22Rv1 (cell line): ENCODE data around the gene SFXN1.

ENCODE experiments used
- CTCF ChIP-seq: fragments of 450-650 bp; IDR thresholded peaks from 2 replicates; pipeline ENCODE4 v1.5.1; 2017; ENCODE audit warnings: mild to moderate bottlenecking
- ZFX ChIP-seq: fragments of 450-650 bp; IDR thresholded peaks from 2 replicates; pipeline ENCODE4 v1.6.1; 2017; ENCODE audit warnings: antibody characterized with exemption, borderline replicate concordance

- TF ChIP-seq CTCF (no peak), ZFX (no peak)
Observed at GRCh38 chr5:175516933-175517823, 38.8 kb downstream of the SFXN1 start.
